HG02623 (cell line): ENCODE measurements around the gene NFIA.

ENCODE experiments used
- ATAC-seq: cut with Tn5 transposase; IDR thresholded peaks from one replicate; pipeline ENCODE4 v1.9.1; 2021; ENCODE audit warnings: moderate library complexity; ENCODE audit not compliant: unreplicated experiment

NFIA gene

DNA sequence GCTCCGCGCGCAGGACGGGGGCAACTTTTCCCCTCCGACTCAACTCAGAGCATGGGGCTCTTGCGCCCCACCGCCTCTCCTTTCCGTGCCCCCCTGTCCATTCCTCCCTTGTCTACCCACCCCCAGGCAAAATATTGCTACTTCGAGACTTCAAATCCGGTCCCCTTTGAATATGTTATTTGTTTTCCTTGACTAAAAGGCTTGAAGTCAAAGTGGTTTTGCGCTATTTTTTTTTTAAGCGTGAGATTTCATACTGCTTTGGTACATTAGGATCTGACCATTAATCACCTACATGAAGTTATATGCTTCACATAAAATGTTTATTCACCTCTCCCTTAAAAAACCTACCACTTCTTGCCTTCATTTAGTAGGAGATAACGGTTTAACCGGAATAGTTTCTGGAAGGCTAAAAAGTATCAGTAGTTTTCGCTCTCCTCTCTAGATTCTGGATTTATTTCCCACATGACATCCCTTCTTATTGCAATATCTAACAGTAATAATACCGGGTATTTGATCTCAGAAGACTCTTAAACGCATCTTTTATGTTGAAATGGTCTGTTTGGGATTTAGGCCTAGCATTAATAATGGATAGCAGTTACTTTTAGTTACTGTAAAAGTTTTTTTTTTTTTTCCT lies 1.6 kb downstream of the NFIA start:
- ATAC-seq, result no peak

DNA sequence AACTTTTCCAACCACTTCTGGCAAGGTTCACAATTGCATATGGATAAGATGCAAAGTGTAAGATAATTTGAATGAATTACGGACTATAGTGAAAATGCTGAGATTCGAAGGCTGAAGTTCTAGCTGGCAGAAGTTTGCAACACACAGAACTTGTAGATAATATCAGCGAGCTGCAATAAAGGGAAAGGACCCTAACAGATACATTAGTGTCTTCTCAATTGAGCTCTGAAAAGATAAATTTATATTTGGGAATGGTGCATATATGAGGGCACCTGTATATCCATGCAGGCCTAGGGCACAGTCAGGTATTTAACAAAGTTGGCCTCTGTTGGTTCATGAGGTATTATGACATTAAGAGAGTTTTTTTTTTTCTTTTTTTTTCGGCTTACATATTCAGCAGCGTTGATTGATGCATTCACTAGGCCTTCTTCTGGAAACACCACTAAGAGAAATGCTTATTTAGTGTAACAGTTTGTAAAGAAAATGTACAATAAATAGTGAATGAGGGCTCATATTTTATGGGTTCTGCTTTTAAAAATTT lies 2.2 kb downstream of the NFIA start:
- no peak for ATAC-seq

DNA sequence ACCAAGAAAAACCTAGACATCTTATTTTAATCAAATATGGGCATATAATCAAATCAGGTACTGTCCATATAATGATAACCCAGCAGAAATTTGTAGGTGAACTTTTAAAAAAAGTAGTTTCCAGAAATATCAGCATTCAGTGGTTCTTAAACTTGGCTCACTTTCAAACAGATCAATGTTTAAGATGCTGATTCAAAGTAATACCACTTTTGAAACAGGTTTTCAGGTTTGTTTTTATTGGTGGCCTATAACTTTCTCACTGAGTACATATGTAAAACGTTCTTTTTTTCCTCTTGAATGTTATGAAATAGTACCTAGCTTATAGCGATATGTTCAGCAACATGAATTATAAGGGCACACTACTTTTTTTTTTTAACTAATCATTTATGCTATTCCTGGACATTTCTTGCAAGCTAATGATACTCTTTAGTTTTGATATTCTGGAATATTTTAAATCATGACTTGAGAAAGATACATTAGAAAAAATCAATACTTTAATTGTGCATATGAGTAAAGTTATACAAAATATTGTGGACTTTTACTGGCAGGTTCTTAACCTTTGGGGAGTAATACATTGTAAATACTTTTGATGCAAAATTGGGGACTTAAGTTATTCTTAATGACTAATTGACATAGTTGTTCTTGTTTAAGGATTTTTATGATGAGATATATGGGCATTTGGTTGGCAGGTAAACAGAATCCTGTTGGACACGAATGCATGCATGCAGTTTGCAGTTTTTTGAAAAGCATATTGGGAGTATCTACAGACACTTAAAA lies 3.0 kb downstream of the NFIA start:
- ATAC-seq, result no peak

DNA sequence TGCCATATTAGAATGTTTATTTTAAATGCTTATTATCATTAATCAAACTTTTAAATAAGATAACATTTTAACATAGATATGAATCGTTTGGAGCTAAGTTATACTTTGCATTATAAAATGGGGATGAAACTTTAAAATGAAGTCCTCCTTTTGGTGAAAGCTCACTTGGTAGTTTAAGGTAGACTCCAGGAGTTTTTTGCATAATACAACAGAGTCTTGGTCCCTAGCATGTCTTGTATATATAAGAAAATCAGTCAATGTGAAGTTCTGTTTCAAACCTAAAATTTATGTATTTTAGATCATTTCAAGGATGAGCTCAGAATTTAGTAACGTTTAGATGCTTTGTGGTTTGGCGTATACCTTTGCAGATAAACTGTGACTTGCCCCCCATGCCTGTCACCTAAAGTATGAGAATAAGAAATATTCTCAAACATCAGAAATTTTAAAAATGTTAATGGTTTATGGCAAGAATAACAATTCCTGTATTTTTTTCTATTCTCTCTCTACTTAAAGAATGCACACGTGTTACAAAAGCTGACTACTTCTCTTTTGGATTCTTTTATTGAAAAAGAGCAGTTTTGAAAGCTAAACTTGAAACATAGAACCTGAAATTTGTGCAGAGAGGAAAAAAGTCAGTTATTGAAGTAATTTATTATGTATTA lies 3.8 kb downstream of the NFIA start:
- no peak for ATAC-seq

DNA sequence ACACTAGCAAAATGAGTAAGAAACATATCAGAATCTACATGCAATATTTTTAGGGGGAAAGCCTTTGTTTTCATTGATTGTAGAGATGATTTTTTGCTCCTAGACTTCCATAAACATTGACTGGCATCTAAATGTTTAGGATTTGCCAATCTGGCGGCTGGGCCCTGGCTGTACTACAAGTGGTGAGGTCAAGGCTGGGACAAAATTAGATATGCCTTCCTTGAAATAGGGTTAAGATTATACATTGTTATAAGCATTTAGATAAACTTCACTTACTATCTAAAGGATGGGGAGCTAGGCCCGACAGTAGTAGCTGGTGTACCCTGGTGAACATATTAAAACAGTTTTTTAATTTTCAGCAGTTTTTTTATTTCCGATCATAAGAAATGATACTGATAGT lies 5.2 kb downstream of the NFIA start:
- ATAC-seq, result no peak

DNA sequence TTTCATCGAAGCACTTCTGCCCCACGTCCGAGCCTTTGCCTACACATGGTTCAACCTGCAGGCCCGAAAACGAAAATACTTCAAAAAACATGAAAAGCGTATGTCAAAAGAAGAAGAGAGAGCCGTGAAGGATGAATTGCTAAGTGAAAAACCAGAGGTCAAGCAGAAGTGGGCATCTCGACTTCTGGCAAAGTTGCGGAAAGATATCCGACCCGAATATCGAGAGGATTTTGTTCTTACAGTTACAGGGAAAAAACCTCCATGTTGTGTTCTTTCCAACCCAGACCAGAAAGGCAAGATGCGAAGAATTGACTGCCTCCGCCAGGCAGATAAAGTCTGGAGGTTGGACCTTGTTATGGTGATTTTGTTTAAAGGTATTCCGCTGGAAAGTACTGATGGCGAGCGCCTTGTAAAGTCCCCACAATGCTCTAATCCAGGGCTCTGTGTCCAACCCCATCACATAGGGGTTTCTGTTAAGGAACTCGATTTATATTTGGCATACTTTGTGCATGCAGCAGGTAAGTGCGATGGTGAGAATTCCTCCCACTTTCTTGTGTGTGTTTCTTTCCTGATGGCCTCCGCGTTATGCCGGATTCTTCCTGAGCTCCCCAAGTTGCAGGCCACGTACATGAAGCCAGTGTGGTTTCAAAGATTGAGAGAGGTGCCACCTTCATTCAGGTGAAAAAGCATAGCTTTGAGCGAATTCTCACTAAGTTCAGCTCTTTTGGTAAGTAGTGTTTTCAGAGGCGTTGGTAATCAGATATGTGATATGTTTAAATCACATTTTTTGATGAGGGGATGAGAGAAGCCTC lies 6.0 kb downstream of the NFIA start:
- no peak for ATAC-seq

DNA sequence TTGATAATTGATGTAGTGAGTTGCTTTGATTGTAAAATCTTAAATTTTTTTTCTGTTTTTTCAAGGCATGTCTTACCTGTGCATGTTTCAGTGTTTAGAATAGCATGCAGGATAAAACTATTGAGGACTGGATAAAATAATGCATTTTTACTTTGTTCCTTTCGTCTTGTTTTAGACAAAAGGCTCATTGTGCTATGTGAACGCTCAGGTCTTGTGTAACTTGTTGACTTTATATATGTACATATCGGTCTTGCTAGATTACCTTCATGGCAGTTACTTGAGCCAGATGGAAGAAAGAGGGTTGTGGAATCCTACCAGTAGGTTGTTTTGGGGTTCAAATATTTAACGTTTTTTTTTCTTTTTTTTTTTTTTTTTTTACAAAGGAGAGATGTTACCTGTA lies 7.0 kb downstream of the NFIA start:
- no peak for ATAC-seq

DNA sequence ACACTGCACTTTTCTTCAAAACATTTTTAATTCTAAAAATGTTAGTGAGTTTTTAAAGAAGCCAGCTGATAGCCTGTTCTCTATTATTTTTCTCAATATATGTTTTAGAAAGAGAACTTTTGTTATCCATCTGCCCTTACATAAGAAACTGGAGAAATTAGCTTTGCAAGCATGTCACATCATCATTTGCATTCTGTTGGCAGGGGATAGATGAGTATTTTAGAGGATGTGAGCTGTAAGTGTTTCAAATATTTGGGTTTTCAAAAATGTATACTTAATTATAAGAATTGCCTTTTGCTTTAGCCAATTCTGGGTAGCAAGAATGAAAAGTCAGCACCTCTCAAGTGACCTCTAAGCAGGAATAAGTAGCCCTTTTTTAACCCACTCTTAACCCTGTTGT lies 7.4 kb downstream of the NFIA start:
- ATAC-seq, result no peak

DNA sequence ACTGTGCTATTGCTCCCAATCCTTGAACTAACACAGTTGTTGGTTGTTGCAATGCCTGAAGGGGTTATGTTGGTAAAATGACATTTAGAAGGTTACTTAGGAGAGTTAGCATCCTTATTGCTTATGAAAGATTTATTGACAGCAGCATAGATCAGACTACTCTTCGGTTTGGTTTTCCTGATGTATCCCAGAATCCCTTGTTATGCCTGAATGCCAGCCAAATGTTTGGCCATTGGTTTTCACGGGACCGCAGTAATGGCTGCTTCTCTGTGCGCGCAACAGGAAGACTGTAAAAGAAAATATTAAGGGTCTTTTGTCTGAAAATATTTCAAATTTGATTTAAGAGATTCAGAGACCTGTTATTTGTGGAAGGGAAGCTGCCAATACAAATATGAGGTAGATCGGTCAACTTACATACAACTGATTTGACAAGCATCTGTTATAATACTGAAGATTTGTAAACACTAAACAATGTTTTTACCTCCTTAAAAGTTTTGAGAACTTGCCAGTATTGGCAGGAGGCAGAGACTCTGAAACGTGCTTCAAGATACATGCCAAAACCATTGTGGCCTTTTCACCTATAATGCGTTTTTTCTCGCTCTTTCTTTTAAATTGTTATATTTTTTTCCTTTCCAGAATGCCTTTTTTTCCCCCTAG lies 8.3 kb downstream of the NFIA start:
- ATAC-seq, result no peak

DNA sequence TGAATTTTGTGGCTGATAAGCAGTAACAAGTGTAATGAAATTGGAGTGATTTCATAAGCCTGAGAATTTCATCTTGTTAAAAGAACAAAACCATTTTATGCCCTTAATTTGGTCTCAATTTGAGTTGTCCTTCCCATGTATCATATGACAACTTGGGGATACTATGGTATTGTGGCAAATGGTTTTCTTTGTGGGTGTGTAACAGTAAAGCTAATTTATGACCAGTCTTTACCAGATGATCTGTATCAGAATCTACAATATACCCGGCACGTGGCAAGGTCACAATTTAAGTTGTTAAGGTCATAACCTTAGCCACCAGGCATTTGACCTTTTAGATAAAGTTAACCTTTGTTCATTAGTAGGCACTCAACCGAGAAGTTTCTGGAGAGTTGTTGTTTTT lies 9.1 kb downstream of the NFIA start:
- ATAC-seq, result no peak

DNA sequence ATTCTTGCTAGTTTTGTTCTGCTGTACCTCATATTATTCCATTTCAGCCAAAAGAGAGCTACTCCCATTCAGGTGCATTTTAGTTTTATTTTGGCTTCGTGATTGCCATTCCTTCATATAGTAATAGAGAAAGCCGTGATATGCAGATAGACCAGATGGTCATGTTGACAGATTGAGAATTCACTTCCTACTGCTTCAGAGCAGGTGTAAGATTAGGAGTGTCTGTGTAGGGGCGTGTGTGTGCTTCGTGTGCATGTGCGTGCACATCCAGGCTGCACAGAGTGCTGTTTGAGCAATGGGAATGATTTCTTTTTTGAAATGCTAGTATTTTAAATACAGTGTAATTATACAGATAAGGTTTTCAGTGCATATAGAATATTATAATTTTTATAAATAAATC lies 10.3 kb downstream of the NFIA start:
- no peak for ATAC-seq

DNA sequence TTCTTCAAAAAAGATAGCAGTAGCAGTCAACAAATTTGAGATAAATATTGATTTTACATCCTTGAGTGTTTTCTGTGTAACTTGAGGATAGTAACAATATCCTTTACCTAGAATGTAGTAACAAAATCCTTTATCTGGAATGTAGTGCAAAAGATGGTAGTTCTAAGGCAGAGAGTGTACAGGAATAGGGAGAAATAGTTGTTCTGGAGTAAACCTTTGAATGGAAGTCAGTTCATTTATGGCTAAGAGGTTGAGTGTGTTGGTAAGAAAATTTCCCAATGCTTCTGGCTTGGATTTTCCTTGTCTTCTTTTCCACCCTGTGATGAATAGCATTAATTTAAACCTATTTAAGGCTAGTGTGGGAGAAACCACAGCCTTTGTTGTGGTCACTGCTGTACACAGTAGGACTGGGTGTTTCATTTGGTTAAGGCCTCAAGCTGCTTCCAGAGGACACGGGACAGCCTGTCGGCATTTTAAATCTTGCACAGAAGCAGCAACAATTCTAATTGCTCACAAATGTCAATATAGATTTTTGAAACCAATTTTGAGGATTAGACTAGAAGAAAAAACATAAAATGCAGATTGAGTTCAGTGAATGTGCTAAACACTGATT lies 11.3 kb downstream of the NFIA start:
- no peak for ATAC-seq

DNA sequence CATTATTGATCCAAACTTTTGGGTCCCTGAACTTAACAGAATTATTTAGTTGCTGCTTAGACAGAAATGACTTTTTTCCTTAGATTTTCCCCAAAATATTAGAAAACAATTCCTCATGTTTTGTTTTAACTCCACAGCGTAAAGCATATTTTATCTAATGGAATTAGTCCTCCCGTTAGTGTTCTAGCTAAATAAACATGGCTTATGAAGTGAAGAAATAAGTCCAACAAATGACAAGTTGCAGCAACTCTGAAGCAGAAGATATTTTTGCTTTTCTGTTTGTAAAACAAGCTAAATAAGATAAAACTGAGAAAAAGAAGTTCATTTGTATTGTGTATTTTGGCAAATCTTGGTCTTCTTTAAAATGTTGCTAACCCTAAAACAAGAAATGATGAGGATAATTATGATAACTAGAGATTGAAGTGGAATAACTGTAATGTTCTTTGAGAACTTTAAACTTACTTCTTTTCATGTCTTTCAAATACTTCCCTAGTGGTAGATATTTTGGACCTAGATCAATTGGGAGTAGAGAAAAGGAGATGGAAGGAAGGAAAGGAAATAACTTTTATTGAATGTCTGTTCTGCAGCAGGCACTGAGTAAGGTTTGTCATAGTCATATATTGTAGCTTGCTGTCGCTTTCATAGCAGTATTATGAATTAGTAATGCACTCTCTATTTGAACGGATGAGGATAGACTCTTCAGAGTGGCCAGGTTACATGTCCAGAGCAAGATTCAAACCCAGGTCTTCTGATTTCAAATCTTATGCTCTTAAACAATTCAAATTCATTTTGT lies 12.5 kb downstream of the NFIA start:
- no peak for ATAC-seq

DNA sequence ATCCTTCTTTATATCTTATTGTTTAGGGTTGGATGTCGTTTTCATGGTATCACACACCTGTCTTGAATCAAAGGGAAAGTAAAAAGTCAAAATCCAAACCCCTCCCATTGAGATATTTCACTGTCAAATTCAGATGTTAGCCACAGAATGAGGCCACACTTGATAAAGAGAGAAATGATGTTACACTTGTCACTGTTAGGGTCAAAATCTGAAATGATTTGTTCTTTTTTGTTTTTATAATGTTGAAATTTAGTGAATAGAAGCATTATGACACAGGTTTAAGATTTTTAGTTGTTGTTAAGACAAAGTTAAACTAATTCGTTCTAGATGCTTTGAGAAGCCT lies 13.1 kb downstream of the NFIA start:
- no peak for ATAC-seq

DNA sequence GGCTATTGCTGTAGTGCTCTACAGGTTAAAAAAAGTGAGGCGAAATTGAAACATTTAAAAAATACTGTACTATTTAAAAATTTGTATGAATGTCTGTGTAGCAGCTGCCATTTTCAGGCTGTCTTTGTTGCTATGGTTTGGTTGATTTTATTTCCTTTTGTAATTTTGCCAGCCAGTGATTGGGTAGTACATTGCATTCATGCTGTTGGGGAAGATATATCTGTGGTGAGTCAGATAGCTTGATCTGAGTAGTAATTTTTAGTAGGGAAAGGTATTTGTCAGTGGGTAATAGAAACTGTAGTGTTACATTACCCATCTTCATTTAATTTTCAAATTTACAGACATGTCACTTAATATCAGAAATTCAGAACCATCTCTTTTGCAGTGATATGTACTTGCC lies 15.0 kb downstream of the NFIA start:
- ATAC-seq, result no peak

DNA sequence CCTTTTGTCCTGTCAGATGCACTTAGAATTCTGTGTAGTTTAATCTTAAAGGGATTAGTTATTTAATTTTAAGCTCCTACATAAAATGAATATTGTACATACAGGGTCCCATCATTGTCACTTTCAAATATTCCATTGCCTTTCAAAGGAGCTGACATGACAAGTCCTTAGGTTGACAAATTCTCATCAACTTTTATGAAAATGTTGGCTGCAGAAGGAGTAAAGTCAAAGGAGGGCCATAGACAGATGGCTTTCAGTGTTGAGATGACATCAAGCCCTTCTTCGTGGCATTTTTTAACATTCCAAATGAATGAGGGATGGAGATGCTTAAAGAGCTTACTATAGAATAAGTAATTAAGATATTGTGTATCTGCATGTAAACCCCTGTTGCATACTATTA lies 15.4 kb downstream of the NFIA start:
- ATAC-seq, result no peak

DNA sequence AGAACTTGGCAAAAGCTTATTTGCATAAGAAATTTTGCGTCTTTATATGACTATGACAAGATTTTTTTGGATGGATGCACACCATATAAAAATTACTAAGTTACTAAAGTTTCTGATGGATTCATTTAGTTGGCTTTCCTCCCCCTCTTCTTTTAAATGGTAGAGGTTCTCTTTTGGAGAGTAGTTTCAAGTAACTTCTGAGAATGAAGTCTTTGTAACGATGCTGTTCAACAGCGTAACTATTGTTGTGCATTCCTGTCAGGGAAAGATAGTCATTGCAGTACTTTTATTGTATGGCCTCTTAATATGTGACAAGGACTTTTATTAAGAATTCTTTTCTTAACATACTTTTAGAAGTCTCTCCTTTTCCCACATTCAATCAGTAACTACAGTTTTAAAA lies 16.0 kb downstream of the NFIA start:
- no peak for ATAC-seq

DNA sequence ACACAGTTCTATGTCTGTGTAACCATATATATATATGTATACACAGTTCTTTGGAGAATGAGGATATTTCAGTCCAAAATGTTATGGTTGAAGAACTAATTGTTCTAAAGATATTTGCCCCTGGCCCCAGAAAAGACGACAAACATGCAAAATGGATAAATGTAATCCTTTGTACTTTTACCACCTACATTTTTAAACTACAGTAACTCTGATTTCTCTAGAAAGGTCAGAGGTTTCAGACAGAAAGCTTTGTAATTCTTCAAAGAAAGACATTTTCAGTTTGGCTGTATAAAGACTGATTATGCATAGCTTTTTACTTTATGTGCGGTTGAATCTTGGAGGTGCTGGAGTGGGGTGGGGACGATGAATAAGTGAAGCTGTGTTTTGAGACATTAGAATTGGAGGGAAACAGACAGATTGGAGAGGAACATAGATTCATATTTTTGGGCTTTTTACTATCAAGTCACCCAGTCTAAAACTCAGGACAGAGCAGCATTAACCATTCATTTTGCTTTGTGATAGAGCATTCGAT lies 16.6 kb downstream of the NFIA start:
- no peak for ATAC-seq

DNA sequence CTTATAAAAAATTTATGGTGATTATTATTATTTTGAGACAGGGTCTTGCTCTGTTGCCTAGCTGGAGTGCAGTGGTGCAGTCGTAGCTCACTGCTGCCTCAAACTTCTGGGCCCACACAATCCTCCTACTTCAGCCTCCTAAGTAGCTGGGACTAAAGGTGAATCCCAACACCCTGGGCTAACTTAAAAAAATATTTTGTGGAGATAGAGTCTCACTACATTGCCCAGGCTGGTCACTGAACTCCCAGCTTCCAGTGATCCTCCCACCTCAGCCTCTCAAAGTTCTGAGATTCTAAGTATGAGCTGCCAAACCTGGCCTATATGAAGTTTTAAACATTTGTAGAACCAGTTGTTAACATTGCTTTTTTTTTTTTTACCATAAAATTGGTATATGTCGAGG lies 18.2 kb downstream of the NFIA start:
- ATAC-seq, result no peak
